NCI-H345 treated with DMSO at 0.1 percent for 48 hours (cell line): ENCODE data around the gene FCHO2.
"Not testable (repeated sequence)": the region's sequence is repeated elsewhere in the genome, so short reads cannot be mapped to it uniquely, and the experiment has no call there.

ENCODE experiments used
- DNase-seq: peaks from one replicate; lab custom pipeline; 2025; ENCODE audit not compliant: unreplicated experiment; lab: John Stamatoyannopoulos, UW

The FCHO2 gene

GRCh38 chr5:72955768-72956323, at the start of gene FCHO2:
Gene FCHO2 (plus strand): TSS chr5:72956041. CDS start chr5:72956097, 56 bp downstream.
- peak; percentile 75 for DNase-seq

DNA sequence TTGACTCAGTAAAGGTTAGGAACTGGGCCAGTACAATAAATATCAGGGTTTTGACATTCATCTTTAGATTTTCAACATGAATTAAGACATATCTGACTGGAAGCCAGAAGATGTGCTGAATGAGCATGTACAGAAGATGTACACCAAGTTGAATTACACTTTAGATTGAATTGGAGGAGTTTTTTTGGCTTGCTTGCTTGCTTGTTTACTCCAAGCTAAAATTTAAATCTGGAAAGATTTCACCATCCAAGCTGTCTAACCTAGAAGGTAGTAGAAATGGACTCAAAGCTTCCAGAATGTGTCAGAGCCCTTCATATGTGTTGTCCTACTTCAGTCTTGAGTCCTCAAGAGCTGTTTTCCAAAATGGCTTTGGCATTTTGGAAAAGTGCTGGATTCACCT, 49.0 kb upstream of the FCHO2 start:
- DNase-seq = no peak

- no peak for DNase-seq
These were observed 47.2 kb upstream of the FCHO2 start for GRCh38 chr5:72908664-72909063.

DNA sequence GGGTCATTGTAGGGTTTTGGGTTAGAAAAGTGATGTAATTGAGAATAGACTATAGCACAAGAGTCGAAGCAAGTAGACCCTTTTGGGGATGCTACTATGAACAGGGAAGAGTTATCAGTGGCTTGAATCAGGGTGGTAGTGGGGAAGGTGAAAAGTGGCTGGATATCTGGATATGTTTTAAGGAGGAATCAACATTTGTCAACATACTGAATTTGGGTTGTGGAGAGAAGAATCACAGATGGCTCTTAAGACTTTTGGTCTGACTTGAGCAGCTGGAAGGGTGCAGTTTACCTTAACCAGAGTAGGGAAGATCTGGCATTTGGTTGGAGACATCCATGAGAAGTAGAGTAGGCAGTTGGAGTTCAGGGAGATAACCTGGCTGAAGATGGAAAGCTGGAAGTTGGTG, 38.5 kb upstream of the FCHO2 start:
- no peak for DNase-seq

DNA sequence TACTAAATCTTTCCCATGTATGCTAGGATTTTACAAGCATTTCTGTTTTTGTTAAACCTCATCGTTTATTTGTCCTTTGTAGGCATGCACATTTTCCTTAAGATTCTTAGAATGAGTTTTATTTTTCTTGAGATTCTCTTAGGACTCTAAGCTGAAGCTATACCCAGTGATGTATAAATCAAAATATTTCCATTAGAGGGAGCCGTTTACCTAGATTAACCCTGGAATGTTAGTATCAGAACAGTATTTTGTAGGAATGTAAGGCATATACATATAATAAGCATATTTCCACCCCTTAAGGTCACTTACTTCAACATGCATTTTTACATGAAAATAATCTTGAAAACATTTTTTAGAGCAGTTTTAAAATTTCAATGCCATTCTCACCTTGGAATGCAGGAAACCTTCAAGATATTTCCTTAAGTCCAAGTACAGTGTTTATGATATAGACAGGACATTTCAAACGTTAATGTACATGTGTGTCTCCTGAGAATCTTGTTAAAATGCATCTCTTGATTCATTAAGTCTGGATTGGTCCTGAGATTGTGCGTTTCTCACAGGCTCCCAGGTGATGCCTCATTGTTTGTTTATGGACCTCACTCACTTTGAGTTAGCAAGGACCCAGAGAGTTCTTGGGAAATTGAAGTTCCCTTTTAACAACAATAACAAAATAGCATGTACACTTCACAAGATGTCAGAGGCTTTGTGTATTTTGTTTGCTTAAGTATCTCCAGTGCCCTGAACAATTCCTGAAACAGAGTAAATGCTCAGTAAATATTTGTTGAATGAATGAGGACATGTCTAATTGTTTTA, 34.9 kb upstream of the FCHO2 start:
- DNase-seq = peak; percentile 11

- DNase-seq = no peak
These were observed 34.0 kb upstream of the FCHO2 start for GRCh38 chr5:72921886-72922285.

DNA sequence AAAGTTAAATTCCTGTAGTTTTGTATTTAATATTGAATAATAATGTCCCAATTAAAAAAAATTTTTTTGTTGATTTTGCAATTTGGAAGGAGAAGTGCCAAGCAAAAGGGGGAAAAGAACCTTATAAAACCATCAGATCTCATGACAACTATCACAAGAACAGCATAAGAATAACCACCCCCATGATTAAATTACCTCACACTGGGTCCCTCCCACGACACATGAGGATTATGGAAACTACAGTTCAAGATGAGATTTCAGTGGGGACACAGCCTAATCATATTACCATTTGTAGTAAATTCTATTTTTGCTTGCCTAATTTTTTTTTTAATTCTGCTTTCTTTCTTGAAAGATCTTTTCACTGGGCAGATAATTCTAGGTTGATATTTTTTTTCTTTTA, 33.4 kb upstream of the FCHO2 start:
- no peak for DNase-seq

GRCh38 chr5:72925336-72926010, 30.4 kb upstream of the FCHO2 start:
- no peak for DNase-seq

GRCh38 chr5:72932686-72933085, 23.2 kb upstream of the FCHO2 start:
- not testable (repeated sequence) for DNase-seq

GRCh38 chr5:72934953-72935725, 20.7 kb upstream of the FCHO2 start:
- not testable (repeated sequence) for DNase-seq

GRCh38 chr5:72936893-72937292, 18.9 kb upstream of the FCHO2 start:
- DNase-seq = no peak

- no peak for DNase-seq
These were observed 18.3 kb upstream of the FCHO2 start for GRCh38 chr5:72937517-72938061.

- no peak for DNase-seq
These were observed 17.6 kb upstream of the FCHO2 start for GRCh38 chr5:72938206-72938605.

DNA sequence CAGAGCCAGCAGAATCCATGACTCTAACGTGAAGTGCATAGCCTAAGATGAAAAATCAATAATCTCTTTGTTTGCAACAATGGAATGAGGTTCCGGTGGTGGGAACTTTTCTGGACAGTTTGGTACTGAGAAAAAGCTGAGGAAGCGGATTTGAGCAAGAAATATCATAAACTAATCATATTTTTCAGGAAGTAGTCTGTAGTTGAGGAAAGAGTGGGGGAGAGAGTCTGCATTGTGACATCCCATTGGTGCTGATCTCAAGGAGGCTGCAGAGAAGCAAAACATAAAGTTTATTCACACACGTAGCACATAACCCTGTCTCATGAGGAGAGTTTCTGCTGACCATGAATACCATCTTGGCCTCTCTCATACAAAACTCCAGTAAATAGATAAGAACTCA, 15.8 kb upstream of the FCHO2 start:
- DNase-seq = no peak

GRCh38 chr5:72943307-72943706, 12.5 kb upstream of the FCHO2 start:
- DNase-seq = no peak

GRCh38 chr5:72947498-72947897, 8.3 kb upstream of the FCHO2 start:
- DNase-seq = no peak

- no peak for DNase-seq
These were observed 6.4 kb upstream of the FCHO2 start for GRCh38 chr5:72949481-72949880.

DNA sequence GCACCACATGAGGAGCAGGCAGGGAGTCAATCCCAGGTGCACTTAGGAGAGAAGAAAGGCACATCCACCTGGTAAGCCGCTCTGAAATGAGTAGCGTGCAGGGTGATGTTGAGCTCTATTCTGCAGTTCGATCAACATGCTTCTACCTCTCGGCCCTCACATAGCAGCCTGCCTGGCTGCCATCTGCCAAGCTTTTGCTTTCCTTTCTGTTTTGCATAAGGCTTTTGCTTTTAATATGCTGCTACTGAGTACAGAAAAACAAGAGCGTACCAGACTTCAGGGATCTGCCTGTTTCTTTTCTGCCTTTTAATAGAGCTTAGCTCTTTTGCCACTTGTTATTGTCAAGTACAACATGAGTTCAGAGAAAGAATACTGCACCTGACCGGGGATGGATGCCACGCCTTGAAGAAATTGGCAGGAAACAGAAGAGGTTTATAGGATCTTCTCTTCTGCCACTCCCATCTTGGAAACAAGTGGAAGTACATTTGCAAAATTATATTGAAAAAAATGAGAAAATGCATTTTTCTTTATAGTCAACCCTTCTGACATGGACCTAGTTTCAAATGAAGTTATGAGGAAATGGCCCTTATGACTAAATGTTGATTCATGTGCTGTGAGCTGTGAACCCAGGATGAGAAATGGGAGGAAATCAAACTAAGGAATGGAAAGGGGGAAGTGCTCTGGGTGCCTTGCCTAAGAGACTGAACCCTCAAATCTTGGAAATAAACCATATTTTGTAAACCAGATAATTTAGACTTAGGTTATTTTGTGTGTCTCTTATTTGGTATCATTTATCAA, 4.0 kb upstream of the FCHO2 start:
- no peak for DNase-seq

- no peak for DNase-seq
These were observed 1.5 kb upstream of the FCHO2 start for GRCh38 chr5:72954389-72954788.

DNA sequence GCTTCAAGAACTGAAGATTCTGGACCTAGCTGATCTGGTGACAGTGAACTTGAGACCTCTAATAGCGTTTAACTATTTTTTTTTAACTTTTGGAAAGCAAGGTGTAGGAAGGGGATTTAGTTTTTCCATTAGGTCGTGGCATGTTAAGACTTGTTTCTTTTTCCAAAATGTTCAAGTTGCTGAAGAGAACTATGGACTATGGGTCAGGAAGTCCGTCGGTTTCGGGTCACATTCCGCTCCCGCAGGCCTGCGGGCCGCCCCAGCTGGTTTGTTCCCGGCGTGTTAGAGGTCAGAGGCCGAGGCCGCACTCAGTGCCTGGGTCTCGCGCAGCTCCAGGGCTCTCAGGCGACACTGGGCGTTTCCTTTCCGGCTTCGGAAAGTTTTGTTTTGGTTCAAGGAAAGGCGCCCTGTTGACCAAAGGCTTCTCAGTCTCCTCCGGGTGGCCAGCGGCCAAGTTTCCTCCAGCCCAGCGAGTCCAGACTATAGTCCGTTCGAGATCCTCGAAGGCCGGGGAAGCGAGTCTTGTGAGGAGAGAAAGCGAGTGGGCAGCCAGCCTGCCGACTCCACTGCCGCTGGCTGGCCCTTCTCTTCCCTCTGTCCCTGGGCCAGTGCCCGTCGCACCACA, 586 bp upstream of the FCHO2 start:
- DNase-seq = no peak
